Peyer's patch (tissue), 4 donors: ENCODE data around the gene C1orf74.

ENCODE experiments used
- POLR2A ChIP-seq, 2 donors: fragments of 450-650 bp; IDR thresholded peaks; one replicate each; pipeline ENCODE4 v1.5.1; 2017; ENCODE audit warnings: antibody characterized with exemption in 2 of 2, mild to moderate bottlenecking in 2 of 2, moderate library complexity in 2 of 2
- TF ChIP-seq, protein P1 (sequence below), 6 experiments: fragments of 450-650 bp in 4 of 6; fragments of 200-600 bp in 2 of 6; sonication (generic) in 1 of 6; IDR thresholded peaks; one replicate each; pipeline ENCODE4 v1.5.1; 2017 to 2019; ENCODE audit warnings: antibody characterized with exemption in 6 of 6, mild to moderate bottlenecking in 3 of 6, moderate library complexity in 1 of 6

DNA sequence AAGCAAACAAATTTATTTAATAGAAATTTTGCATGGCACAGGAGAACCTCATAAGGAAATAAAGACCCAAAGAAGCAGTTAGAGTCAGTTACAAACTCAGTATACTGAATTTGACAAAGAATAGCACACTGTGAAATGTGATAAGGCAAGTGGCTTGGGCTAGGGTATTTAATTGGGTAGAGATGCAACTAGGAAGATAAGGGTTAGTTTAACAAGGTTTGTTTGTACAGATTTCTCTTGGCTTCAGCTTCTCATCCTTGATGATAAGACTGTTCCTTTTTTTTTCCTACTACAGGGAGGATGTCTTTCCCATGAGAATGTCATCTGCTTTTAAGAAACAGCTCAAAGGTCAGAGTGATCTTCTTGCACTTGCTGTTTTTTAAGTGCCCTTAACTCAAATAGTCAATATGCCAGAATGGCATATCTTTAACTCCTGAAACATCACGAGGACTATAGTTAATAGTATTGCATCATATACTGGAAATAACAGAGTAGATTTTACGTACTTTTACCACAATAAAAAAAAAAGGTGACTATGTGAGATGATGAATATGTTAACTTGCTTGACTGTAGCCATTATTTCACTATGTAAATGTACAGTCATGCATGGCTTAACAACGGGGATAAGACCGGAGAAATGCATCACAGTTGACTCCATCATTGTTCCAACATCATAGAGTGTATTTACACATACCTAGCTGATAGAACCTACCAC, 37.8 kb downstream of the C1orf74 start:
- TF ChIP-seq, protein P1, sequence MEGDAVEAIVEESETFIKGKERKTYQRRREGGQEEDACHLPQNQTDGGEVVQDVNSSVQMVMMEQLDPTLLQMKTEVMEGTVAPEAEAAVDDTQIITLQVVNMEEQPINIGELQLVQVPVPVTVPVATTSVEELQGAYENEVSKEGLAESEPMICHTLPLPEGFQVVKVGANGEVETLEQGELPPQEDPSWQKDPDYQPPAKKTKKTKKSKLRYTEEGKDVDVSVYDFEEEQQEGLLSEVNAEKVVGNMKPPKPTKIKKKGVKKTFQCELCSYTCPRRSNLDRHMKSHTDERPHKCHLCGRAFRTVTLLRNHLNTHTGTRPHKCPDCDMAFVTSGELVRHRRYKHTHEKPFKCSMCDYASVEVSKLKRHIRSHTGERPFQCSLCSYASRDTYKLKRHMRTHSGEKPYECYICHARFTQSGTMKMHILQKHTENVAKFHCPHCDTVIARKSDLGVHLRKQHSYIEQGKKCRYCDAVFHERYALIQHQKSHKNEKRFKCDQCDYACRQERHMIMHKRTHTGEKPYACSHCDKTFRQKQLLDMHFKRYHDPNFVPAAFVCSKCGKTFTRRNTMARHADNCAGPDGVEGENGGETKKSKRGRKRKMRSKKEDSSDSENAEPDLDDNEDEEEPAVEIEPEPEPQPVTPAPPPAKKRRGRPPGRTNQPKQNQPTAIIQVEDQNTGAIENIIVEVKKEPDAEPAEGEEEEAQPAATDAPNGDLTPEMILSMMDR (IDR thresholded peaks at IDR 0.05): no peak
- TF ChIP-seq POLR2A (IDR thresholded peaks at IDR 0.05): no peak
